ENCODE results near the gene NYAP1.
"Not testable (repeated sequence)": the region's sequence is repeated elsewhere in the genome, so short reads cannot be mapped to it uniquely, and the experiment has no call there.

The NYAP1 gene

DNA sequence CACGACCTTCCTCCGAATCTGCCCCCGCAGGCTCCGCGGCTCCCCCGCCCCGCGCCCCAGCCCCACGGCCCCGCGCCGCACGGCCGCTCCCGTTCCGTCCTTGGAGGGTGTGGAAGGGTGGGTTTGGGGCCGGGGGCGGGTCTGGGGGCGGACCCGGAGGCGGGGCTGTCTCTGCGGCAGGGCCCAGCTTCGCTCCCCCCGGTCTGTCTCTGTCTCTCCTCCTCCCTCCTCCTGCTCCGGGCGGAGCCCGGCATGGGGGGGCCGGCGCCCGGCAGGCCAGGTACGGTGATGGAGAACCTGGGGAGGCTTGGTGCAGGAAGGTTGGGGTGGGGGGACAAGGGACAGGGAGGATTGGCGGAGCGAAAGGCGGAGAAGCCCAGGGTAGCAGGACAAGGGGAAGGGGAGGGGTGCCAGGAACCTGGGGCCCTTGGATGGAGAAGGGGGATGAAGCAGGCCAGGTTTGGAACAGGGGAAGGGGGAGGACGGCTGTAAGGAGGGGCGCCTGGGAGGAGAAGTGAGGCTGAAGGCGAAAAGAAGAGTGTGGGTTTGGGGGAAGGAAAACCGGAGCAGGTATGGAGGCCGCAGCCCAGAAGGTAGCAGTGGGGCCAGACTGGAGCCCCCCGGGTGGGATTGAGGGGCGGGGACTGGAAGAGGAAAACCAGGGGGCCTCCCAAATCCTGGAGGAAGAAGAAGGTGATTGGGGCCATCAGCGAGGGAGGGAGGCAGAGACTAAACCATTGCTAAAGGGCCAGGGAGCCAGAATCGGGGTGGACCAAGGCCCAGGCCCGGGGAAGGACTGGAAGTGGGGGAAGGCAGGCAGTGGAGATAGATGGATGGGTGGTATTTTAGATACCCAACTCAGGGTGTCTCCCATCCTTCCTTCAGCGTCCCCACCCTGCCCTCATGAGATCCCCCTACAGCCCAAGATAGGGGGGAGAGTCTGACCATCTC, at the start of gene NYAP1:
TSS of gene NYAP1 (plus strand) at position 206 of the 951 bp plus-strand sequence. CDS start 1,385 bp downstream, outside the sequence.
- DNase-seq (ENCODE audit: low read depth): peak; percentile 62
- peak within 1 kb of the TSS; percentile 69 for H3K4me3 ChIP-seq (replicated peaks; ENCODE audit: low read depth, low read length)
- no peak for TF ChIP-seq CTCF (IDR thresholded peaks at IDR 0.05; ENCODE audit: low read length, missing control alignments)

- TF ChIP-seq CTCF (IDR thresholded peaks at IDR 0.05; ENCODE audit: low read length, missing control alignments): no peak
- DNase-seq (ENCODE audit: low read depth): no peak
- peak overlapping the region; percentile 80 for H3K4me3 ChIP-seq (replicated peaks; ENCODE audit: low read depth, low read length)
These were observed 49.2 kb upstream of the NYAP1 start for GRCh38 chr7:100434297-100435144.

GRCh38 chr7:100435401-100436304, 48.1 kb upstream of the NYAP1 start:
- DNase-seq (ENCODE audit: low read depth): peak; percentile 24
- TF ChIP-seq CTCF (IDR thresholded peaks at IDR 0.05; ENCODE audit: low read length, missing control alignments): no peak

GRCh38 chr7:100437150-100438100, 46.3 kb upstream of the NYAP1 start:
- no peak overlapping the region for H3K4me3 ChIP-seq (replicated peaks; ENCODE audit: low read depth, low read length)
- DNase-seq (ENCODE audit: low read depth): no peak
- TF ChIP-seq CTCF (IDR thresholded peaks at IDR 0.05; ENCODE audit: low read length, missing control alignments): no peak

More at GRCh38 chr7:100435401-100436304, 48.1 kb upstream of the NYAP1 start:
- peak overlapping the region; percentile 80 for H3K4me3 ChIP-seq (replicated peaks; ENCODE audit: low read depth, low read length)

DNA sequence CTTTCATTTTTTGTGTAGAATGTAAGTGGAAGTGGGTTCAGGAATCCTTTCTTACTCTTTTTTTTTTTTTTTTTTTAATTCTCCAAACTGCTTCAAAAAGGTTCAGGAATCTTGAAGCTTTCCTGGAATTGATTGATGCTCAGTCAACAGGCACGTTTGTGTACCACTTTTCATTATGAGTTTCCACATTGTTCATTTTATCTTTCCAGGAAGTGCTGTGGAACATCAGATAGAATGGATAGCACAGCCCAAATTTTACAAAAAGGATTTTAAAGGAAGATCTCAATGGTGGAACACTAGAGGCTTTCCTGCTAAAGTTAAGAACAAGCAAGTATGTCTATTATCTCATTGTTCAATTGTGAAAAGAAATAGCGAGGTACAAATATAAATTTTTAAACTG, 45.6 kb upstream of the NYAP1 start:
- no peak for TF ChIP-seq CTCF (IDR thresholded peaks at IDR 0.05; ENCODE audit: low read length, missing control alignments)
- no peak overlapping the region for H3K4me3 ChIP-seq (replicated peaks; ENCODE audit: low read depth, low read length)
- DNase-seq (ENCODE audit: low read depth): no peak

DNA sequence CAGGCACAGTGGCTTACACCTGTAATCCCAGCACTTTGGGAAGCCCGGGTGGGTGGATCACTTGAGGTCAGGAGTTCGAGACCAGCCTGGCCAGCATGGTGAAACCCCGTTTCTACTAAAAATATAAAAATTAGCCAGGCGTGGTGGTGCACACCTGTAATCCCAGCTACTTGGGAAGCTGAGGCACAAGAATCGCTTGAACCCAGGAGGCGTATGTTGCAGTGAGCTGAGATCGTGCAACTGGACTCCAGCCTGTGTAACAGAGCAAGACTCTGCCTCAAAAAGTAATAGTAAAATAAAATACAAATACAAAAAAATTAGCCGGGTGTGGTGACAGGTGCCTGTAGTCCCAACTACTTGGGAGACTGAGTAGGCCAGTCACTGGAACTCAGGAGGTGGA, 45.0 kb upstream of the NYAP1 start:
- not testable (repeated sequence) for H3K4me3 ChIP-seq (replicated peaks; ENCODE audit: low read depth, low read length); DNase-seq (ENCODE audit: low read depth)

GRCh38 chr7:100439244-100439643, 44.5 kb upstream of the NYAP1 start:
- H3K4me3 ChIP-seq (replicated peaks; ENCODE audit: low read depth, low read length); DNase-seq (ENCODE audit: low read depth): not testable (repeated sequence)

Measured in fibroblast of pulmonary artery (primary cell).